HepG2 (cell line): ENCODE data around the gene MIDN. TPM values are rescaled to one million over a fixed set of nuclear protein-coding genes. Genes with fewer than 3 reads are reported as not detected.
A peak's percentile ranks its signal among the peaks of the same experiment; 100 is the strongest.

Experiments
- ATM ChIP-seq: fragments of 450-650 bp; IDR thresholded peaks from 2 replicates; pipeline ENCODE4 v1.7.1; 2017; ENCODE audit warnings: mild to moderate bottlenecking, borderline replicate concordance
- CBX5 ChIP-seq: sonication (generic); formaldehyde crosslinking; IDR thresholded peaks from 2 replicates; pipeline ENCODE4 v1.4.0; 2020; ENCODE audit warnings: missing genetic modification reagents, borderline replicate concordance
- CSRNP2 ChIP-seq: sonication (generic); formaldehyde crosslinking; conservative IDR thresholded peaks from 2 replicates; pipeline ENCODE4 v1.8.0; 2022; ENCODE audit warnings: low read depth, missing genetic modification reagents
- DDIT3 ChIP-seq: sonication (generic); formaldehyde crosslinking; IDR thresholded peaks from 2 replicates; pipeline ENCODE4 v1.4.0; 2020; ENCODE audit warnings: mild to moderate bottlenecking, missing genetic modification reagents
- HMG20B ChIP-seq: conservative IDR thresholded peaks from 2 replicates; pipeline ENCODE4 v1.6.1; 2016; ENCODE audit warnings: missing genetic modification reagents, missing compliant biosample characterization
- KLF15 ChIP-seq: sonication (generic); formaldehyde crosslinking; IDR thresholded peaks from 2 replicates; pipeline ENCODE4 v1.8.1; 2023; ENCODE audit warnings: borderline replicate concordance, mild to moderate bottlenecking, inconsistent platforms, missing genetic modification reagents, mixed read lengths
- MXD4 ChIP-seq: IDR thresholded peaks from 2 replicates; pipeline ENCODE4 v1.6.1; 2016; ENCODE audit warnings: mild to moderate bottlenecking, missing biosample characterization, missing genetic modification reagents
- ZBTB38 ChIP-seq: sonication (generic); formaldehyde crosslinking; IDR thresholded peaks from 2 replicates; pipeline ENCODE4 v1.5.1; 2020; ENCODE audit warnings: mild to moderate bottlenecking, missing genetic modification reagents
- ZNF17 ChIP-seq: sonication (generic); formaldehyde crosslinking; IDR thresholded peaks from 2 replicates; pipeline ENCODE4 v1.5.0; 2020; ENCODE audit warnings: mild to moderate bottlenecking, missing genetic modification reagents
- ZNF557 ChIP-seq: sonication (generic); formaldehyde crosslinking; IDR thresholded peaks from 2 replicates; pipeline ENCODE4 v1.4.0; 2020; ENCODE audit warnings: missing genetic modification reagents
- ZNF619 ChIP-seq: sonication (generic); formaldehyde crosslinking; IDR thresholded peaks from 2 replicates; pipeline ENCODE4 v1.4.0; 2020; ENCODE audit warnings: mild to moderate bottlenecking, missing genetic modification reagents
- ZNF704 ChIP-seq: sonication (generic); formaldehyde crosslinking; IDR thresholded peaks from 2 replicates; pipeline ENCODE4 v1.8.1; 2023; ENCODE audit warnings: mild to moderate bottlenecking, inconsistent platforms, moderate library complexity, missing genetic modification reagents, borderline replicate concordance
- polyA plus RNA-seq, 8 experiments: library from polyadenylated mRNA; depleted of rRNA in 3 of 8; stranded (reverse) in 7 of 8; unstranded in 1 of 8; fragments of >200 nt; fragmentation: Illumina TruSeq in 4 of 8; extraction: Trizol in 4 of 8; gene quantifications; 2 replicates each; pipeline versions ENCODE4 v1.2.1 to v1.2.3, GENCODE V29; 2011 to 2016; ENCODE audit warnings: low read depth in 4 of 8, missing spikeins in 1 of 8, mixed read lengths in 1 of 8; ENCODE audit not compliant: insufficient read depth in 1 of 8
- total RNA-seq, 5 experiments: library from RNA; depleted of rRNA; stranded (reverse); fragments of >200 nt; fragmentation: Illumina TruSeq; extraction: Trizol; gene quantifications; 2 replicates each; pipeline ENCODE4 v1.2.3, GENCODE V29; 2016; ENCODE audit warnings: low read depth in 1 of 5
- TF ChIP-seq, protein P1 (sequence below): IDR thresholded peaks from 2 replicates; pipeline ENCODE4 v1.6.1; 2016; ENCODE audit warnings: low read depth, missing genetic modification reagents, missing compliant biosample characterization
- TF ChIP-seq, protein P2 (sequence below): IDR thresholded peaks from 2 replicates; pipeline ENCODE4 v1.6.1; 2016; ENCODE audit warnings: control low read depth
- TF ChIP-seq, protein P3 (sequence below): sonication (generic); formaldehyde crosslinking; IDR thresholded peaks from 2 replicates; pipeline ENCODE4 v1.4.0; 2020; ENCODE audit warnings: mild to moderate bottlenecking, low read depth, missing genetic modification reagents
- TF ChIP-seq, protein P4 (sequence below): sonication (generic); formaldehyde crosslinking; conservative IDR thresholded peaks from 2 replicates; pipeline ENCODE4 v1.4.0; 2020; ENCODE audit warnings: missing genetic modification reagents

Gene MIDN
- total and polyA plus RNA-seq, 2 of the 13 experiments (the other 11 are each of a cell fraction or from before 2014, with no cell fraction given), result 8.4 to 18.0 TPM

- TF ChIP-seq, protein P1, sequence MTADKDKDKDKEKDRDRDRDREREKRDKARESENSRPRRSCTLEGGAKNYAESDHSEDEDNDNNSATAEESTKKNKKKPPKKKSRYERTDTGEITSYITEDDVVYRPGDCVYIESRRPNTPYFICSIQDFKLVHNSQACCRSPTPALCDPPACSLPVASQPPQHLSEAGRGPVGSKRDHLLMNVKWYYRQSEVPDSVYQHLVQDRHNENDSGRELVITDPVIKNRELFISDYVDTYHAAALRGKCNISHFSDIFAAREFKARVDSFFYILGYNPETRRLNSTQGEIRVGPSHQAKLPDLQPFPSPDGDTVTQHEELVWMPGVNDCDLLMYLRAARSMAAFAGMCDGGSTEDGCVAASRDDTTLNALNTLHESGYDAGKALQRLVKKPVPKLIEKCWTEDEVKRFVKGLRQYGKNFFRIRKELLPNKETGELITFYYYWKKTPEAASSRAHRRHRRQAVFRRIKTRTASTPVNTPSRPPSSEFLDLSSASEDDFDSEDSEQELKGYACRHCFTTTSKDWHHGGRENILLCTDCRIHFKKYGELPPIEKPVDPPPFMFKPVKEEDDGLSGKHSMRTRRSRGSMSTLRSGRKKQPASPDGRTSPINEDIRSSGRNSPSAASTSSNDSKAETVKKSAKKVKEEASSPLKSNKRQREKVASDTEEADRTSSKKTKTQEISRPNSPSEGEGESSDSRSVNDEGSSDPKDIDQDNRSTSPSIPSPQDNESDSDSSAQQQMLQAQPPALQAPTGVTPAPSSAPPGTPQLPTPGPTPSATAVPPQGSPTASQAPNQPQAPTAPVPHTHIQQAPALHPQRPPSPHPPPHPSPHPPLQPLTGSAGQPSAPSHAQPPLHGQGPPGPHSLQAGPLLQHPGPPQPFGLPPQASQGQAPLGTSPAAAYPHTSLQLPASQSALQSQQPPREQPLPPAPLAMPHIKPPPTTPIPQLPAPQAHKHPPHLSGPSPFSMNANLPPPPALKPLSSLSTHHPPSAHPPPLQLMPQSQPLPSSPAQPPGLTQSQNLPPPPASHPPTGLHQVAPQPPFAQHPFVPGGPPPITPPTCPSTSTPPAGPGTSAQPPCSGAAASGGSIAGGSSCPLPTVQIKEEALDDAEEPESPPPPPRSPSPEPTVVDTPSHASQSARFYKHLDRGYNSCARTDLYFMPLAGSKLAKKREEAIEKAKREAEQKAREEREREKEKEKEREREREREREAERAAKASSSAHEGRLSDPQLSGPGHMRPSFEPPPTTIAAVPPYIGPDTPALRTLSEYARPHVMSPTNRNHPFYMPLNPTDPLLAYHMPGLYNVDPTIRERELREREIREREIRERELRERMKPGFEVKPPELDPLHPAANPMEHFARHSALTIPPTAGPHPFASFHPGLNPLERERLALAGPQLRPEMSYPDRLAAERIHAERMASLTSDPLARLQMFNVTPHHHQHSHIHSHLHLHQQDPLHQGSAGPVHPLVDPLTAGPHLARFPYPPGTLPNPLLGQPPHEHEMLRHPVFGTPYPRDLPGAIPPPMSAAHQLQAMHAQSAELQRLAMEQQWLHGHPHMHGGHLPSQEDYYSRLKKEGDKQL (CRISPR knock-in tag), result no peak
- TF ChIP-seq, protein P2, sequence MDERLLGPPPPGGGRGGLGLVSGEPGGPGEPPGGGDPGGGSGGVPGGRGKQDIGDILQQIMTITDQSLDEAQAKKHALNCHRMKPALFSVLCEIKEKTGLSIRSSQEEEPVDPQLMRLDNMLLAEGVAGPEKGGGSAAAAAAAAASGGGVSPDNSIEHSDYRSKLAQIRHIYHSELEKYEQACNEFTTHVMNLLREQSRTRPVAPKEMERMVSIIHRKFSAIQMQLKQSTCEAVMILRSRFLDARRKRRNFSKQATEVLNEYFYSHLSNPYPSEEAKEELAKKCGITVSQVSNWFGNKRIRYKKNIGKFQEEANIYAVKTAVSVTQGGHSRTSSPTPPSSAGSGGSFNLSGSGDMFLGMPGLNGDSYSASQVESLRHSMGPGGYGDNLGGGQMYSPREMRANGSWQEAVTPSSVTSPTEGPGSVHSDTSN (CRISPR knock-in tag), result no peak
- TF ChIP-seq CSRNP2 (CRISPR knock-in tag) (no peak), ZNF17 (CRISPR knock-in tag) (no peak), ZNF619 (CRISPR knock-in tag) (no peak), DDIT3 (CRISPR knock-in tag) (no peak), CBX5 (0 out of 2 replicates have a peak, but pooled peaks have one; percentile 14), KLF15 (CRISPR knock-in tag) (0 out of 2 replicates have a peak, but pooled peaks have one; percentile 69), ZNF557 (no peak), MXD4 (peak; percentile 29; the same call in 1 of the 2 replicates), ZBTB38 (no peak; the same call in 1 of the 2 replicates), ZNF704 (CRISPR knock-in tag) (0 out of 2 replicates have a peak, but pooled peaks have one; percentile 38), ATM (no peak), HMG20B (CRISPR knock-in tag) (no peak)
- TF ChIP-seq, protein P3, sequence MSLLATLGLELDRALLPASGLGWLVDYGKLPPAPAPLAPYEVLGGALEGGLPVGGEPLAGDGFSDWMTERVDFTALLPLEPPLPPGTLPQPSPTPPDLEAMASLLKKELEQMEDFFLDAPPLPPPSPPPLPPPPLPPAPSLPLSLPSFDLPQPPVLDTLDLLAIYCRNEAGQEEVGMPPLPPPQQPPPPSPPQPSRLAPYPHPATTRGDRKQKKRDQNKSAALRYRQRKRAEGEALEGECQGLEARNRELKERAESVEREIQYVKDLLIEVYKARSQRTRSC (CRISPR knock-in tag), result no peak
- TF ChIP-seq, protein P4, sequence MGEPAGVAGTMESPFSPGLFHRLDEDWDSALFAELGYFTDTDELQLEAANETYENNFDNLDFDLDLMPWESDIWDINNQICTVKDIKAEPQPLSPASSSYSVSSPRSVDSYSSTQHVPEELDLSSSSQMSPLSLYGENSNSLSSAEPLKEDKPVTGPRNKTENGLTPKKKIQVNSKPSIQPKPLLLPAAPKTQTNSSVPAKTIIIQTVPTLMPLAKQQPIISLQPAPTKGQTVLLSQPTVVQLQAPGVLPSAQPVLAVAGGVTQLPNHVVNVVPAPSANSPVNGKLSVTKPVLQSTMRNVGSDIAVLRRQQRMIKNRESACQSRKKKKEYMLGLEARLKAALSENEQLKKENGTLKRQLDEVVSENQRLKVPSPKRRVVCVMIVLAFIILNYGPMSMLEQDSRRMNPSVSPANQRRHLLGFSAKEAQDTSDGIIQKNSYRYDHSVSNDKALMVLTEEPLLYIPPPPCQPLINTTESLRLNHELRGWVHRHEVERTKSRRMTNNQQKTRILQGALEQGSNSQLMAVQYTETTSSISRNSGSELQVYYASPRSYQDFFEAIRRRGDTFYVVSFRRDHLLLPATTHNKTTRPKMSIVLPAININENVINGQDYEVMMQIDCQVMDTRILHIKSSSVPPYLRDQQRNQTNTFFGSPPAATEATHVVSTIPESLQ (CRISPR knock-in tag), result no peak
Observed at GRCh38 chr19:1248139-1248785, at the start of gene MIDN (continued).
